ENCODE measurements around the gene G3BP1. TPM values are rescaled to one million over a fixed set of nuclear protein-coding genes. Genes with fewer than 3 reads are reported as not detected.

G3BP1 gene
- total RNA-seq, 4 donors from 2014 or later, result 63.7 to 67.7 (median 65.8) TPM

DNA sequence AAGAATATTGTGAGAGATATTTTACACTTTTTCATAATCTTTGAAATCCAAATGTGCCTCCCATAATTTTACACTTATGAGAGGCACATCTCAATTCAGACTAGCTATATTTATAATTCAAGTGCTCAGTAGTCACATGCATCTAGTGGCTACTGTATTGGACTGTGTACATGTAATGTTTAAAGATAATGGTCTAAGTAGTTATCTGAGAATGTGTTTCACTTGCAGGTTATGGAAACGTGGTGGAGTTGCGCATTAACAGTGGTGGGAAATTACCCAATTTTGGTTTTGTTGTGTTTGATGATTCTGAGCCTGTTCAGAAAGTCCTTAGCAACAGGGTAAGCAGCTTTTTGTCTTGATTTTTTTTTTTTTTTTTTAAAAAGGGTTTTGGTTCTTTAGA, 28.8 kb downstream of the G3BP1 start:
- no peak overlapping the region for H3K4me3 ChIP-seq
- H3K27me3 ChIP-seq, result no peaks in the 10 kb centered on the region
- H3K36me3 ChIP-seq, result peaks cover 0 to 98% (median 3%) of the 10 kb centered on the region in 3 donors
- DNase-seq, result no peak
- H3K9me3 ChIP-seq, result no peaks in the 10 kb centered on the region
- H3K4me1 ChIP-seq, result no peaks in the 10 kb centered on the region
- H3K27ac ChIP-seq, result no peak overlapping the region
- no peak for TF ChIP-seq POLR2A (IDR thresholded peaks at IDR 0.05)
- TF ChIP-seq, protein P1, sequence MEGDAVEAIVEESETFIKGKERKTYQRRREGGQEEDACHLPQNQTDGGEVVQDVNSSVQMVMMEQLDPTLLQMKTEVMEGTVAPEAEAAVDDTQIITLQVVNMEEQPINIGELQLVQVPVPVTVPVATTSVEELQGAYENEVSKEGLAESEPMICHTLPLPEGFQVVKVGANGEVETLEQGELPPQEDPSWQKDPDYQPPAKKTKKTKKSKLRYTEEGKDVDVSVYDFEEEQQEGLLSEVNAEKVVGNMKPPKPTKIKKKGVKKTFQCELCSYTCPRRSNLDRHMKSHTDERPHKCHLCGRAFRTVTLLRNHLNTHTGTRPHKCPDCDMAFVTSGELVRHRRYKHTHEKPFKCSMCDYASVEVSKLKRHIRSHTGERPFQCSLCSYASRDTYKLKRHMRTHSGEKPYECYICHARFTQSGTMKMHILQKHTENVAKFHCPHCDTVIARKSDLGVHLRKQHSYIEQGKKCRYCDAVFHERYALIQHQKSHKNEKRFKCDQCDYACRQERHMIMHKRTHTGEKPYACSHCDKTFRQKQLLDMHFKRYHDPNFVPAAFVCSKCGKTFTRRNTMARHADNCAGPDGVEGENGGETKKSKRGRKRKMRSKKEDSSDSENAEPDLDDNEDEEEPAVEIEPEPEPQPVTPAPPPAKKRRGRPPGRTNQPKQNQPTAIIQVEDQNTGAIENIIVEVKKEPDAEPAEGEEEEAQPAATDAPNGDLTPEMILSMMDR (IDR thresholded peaks at IDR 0.05), result no peak

DNA sequence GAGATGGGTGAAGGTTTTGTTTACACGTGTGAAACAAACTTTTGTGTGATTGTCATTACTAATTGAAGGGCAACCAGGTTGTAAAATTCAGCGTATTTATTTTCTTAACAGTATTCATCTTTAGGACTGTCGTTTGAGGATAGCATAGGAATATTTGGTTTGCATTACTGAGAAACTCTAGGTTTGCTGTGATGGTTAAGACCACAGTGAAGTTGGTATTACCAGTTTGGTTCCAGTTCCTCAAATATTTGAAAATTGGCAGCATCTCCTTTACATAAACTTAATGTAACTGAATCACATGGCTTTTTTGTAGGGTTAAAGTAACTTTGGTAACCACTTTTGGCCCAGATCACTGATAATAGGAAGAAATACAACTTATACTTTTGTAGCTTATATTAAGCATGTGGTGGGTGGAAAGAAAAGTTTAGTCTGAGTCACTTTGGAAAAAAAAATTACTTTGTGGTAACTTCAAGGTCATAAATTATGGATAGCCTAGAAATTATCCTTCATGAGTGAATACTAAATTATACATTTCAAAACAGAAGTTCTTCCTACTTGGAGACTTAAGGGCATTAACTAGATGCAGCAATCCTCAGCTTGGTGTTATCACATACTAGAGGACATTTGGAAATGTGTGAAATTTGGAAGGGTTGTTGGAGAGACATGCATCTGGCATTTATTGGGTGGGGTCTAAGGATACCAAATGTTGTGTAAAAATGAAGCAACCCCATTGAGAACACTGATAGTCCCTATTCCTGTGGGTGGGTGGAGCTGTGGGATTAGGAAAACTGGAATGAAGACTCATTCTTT, 33.9 kb downstream of the G3BP1 start:
- TF ChIP-seq POLR2A (IDR thresholded peaks at IDR 0.05), result no peak
- TF ChIP-seq, protein P1 (IDR thresholded peaks at IDR 0.05), result no peak
- Histone ChIP-seq H3K27ac (no peak overlapping the region), H3K36me3 (peaks cover 0 to 72% (median 0%) of the 10 kb centered on the region in 3 donors), H3K27me3 (no peaks in the 10 kb centered on the region), H3K4me3 (no peak overlapping the region), H3K9me3 (no peaks in the 10 kb centered on the region), H3K4me1 (no peaks in the 10 kb centered on the region)
- DNase-seq, result no peak

DNA sequence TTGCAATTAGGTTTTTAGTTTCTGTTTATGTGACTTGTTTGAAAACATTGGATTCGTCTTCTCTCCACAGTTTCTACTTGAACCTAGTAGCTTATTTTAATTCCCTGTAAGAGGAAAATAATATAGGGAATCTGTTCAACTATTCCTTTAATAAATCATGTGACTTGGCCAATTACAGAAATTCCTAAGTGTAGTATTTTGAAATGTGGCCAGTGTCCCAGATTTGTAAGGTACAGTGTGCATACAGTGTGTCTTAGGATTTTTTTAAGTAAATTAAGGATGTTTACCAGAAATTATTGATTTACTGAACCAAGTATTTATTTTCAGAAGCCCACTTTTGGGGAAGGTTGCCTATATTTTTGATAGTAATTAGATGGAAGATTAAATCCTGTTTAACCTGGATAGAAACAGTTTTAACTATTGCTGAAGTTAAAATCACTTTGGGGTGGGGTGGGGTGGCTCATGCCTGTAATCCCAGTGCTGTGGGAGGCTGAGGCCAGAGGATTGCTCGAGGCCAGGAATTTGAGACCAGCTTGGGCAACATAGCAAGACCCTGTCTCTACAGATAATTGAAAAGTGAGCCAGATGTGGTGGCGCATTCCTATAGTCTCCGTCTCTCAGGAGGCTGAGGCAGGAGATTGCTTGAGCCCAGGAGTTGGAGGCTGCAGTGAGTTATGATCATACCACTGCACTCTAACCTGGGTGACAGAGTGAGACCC, 36.9 kb downstream of the G3BP1 start:
- H3K9me3 ChIP-seq, result no peaks in the 10 kb centered on the region
- no peaks in the 10 kb centered on the region for H3K4me1 ChIP-seq
- H3K36me3 ChIP-seq, result peaks cover 0 to 60% (median 0%) of the 10 kb centered on the region in 3 donors
- no peak for DNase-seq
- H3K27ac ChIP-seq, result no peak overlapping the region
- no peak for TF ChIP-seq POLR2A (IDR thresholded peaks at IDR 0.05)
- TF ChIP-seq, protein P1 (IDR thresholded peaks at IDR 0.05), result no peak
- no peaks in the 10 kb centered on the region for H3K27me3 ChIP-seq
- H3K4me3 ChIP-seq, result no peak overlapping the region

DNA sequence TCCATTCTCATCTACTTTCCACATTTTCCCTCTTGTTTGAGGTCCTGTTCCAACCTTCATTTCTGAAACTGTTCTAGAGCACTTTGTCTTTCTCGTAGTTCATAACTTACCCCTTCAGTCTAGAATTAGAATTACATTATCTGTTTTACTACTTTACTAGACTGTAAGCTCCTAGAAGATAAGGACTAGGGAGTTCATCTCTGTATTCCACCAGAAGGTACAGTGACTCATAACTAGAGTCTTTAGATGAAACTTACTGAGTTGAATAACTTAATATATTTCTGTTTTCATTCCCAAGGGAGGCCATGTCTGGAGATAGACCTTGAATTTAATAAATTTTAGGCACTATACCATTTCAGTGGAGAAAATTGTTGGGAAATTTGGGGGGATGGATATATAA, 38.7 kb downstream of the G3BP1 start:
- TF ChIP-seq, protein P1 (IDR thresholded peaks at IDR 0.05), result no peak
- no peak for TF ChIP-seq POLR2A (IDR thresholded peaks at IDR 0.05)
- Histone ChIP-seq H3K4me1 (no peaks in the 10 kb centered on the region), H3K4me3 (no peak overlapping the region), H3K27me3 (no peaks in the 10 kb centered on the region), H3K27ac (no peak overlapping the region), H3K9me3 (no peaks in the 10 kb centered on the region), H3K36me3 (peaks cover 0 to 42% (median 0%) of the 10 kb centered on the region in 3 donors)
- no peak for DNase-seq

DNA sequence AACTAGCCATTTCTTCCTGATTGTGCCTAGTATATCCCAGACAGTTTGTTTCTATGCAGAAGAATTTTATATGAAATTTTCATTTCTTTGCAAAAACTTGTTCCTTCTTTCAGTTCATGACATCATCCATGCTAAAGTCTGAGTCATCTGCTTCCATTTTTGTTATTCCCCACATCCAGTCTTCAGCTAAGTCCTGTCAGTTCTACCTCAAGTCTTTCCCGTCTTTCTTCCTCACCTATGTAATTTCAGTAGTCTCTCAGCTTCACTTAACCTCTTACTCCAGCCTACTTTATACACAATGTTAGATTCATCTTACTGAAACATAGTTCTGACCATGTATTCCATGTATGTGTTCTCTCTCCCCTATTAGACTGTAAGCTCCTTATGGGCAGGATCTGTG, 39.1 kb downstream of the G3BP1 start:
- Histone ChIP-seq H3K9me3 (no peaks in the 10 kb centered on the region), H3K27ac (no peak overlapping the region), H3K4me1 (no peaks in the 10 kb centered on the region), H3K36me3 (peaks cover 0 to 38% (median 0%) of the 10 kb centered on the region in 3 donors), H3K4me3 (no peak overlapping the region), H3K27me3 (no peaks in the 10 kb centered on the region)
- TF ChIP-seq, protein P1 (IDR thresholded peaks at IDR 0.05), result no peak
- TF ChIP-seq POLR2A (IDR thresholded peaks at IDR 0.05), result no peak
- DNase-seq, result no peak

All from Peyer's patch (tissue), 4 donors.